IPS DF 19.7 (cell line): ENCODE data around the gene GAS2L3.
"Not testable (repeated sequence)": the region's sequence is repeated elsewhere in the genome, so short reads cannot be mapped to it uniquely, and the experiment has no call there.

Experiments used
- DNase-seq: peaks from one replicate; pipeline ENCODE4 v3.0.0-alpha.2; 2013; ENCODE audit warnings: low read depth, low spot score

GAS2L3 gene

DNA sequence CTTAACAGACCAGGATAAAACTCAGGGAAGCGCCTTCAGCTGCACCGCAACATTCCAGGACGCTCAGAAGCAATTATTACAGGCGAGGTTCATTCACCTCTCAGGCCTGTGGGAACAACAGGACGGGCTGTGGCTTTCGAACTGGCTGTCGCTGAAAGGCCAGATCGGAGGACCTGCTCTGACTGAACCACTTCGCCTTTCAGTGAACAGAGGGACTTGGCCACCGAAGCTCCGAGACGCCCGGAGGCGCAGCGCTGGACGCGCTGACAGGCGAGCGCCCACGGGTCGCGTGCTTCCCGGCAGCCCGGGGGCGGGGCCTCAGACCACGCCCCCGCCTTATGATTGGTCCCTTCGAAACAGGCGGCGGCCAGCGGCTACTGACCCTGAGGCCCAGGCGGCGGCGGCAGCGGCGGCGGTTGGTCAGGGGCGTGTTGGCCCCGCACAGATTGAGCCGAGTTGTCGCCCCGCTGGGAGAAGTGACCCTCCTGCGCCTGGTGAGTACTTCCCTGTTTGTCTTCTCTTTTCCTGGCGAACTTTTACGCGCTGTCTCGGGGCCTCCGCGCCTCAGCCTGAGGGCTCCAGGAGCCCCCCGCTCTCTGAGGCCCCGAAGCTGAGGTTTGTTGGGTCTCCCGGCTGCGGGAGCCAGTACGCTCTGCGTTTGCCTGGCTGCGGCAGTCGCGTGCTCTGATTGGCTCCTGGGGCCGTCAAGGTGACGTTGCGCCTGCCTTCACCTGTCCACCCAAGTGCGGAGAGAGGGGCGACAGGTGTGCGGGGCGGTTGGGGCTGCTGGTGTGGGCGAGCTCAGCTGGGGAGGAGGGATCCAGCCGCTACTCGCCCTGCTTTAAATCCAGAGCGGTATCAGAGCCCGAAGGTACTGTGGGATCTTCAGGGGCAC is at the start of gene GAS2L3:
TSS of gene GAS2L3 (plus strand) at position 393 of the 895 bp plus-strand sequence. CDS start 21,221 bp downstream, outside the sequence.
- DNase-seq, result peak; percentile 75

DNA sequence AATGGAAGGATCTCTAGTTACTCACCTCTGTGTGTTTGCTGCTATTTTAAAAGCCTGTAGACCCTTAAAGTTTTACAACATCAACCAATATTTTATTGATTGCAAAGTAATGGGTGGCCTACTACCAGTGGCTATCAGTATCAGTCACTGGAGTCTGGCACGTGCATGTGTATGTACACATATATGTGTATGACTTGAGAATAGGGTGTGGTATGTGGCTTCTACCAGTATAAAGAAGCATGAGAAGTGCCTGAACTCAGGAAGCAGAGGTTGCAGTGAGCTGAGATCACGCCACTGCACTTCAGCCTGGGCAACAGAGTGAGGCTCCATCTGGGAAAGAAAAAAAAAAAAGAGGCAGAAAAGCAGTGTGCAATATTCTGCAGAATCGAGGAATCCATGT is 45.5 kb upstream of the GAS2L3 start:
- DNase-seq, result no peak

DNA sequence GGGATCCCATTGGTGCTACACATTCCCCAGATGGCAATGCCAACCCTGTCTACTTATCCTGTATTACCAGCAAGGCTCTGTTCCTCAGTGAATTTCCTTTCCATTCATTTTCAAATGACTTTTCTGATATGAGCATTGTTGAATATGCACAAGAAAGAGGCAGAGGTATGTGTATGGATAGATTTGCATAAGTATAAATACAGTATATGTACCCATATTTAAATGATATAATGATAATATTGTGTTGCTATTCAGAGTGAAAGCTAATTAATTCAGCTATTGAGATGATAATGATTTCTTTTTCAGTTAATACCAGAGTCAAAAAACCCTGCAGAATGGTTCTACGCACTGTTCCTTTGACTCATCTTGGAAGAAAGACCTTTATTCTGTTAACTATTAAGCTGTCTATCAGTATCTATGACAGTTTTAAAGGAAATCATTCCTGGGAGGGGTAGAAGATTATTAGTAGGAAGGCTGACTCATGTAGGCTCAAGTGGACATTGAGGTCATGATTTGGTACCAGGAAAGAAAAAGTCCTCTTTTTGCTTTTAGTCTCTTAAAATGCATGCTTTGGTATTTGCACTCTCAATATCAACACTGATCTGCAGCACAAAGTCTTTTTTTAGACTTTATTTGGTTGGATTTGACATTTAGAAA is 44.9 kb upstream of the GAS2L3 start:
- no peak for DNase-seq

GRCh38 chr12:100529756-100530350 is 43.6 kb upstream of the GAS2L3 start:
- no peak for DNase-seq

- no peak for DNase-seq
Observed at GRCh38 chr12:100533376-100533775, 40.1 kb upstream of the GAS2L3 start.

GRCh38 chr12:100534625-100535227 is 38.8 kb upstream of the GAS2L3 start:
- no peak for DNase-seq

GRCh38 chr12:100539202-100539601 is 34.3 kb upstream of the GAS2L3 start:
- peak; percentile 7 for DNase-seq

GRCh38 chr12:100544165-100544564 is 29.3 kb upstream of the GAS2L3 start:
- DNase-seq, result no peak

GRCh38 chr12:100545092-100545491 is 28.4 kb upstream of the GAS2L3 start:
- no peak for DNase-seq

DNA sequence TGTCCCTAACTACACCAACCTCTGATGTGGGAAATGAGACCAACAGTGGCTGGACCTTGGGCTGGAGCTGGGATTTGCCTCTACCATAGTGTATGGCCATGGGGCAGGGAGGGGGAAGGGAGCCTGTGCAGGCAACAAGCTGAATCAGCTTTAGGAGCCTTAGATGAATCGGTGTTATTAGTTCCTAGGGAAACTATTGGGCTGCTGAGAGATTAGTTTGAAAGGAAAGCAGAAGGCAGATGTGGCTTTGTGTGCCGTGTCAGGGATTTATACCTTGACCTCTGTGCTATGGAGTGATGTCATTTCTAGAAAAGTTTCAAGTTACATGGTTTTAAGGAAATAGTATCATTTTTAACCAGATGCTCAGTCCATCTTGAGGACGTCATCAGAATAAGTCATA is 19.5 kb upstream of the GAS2L3 start:
- no peak for DNase-seq

DNA sequence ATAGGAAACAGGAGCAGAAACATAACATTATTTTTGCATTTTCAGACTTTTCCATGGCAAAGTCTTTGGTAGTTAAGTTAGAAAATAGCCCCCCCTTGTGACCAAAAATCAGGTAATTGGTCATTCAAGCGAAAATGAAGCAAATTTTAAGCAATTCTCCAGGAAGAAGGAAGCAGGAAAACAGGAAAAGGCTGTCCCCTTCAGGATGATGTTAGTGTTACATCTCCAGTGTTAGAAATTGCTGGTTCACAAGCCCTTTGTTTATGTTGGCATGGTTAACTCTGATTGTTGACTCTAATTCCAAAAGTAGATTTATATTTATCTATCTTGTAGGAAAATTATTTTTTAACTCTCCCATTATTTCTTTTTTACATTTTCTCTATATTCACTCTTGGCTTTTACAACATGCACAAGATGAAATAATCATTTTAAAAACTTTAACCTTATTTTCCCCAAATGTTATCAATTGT is 18.8 kb upstream of the GAS2L3 start:
- DNase-seq, result peak; percentile 74

GRCh38 chr12:100555722-100556121 is 17.8 kb upstream of the GAS2L3 start:
- no peak for DNase-seq

GRCh38 chr12:100557357-100557756 is 16.1 kb upstream of the GAS2L3 start:
- no peak for DNase-seq

DNA sequence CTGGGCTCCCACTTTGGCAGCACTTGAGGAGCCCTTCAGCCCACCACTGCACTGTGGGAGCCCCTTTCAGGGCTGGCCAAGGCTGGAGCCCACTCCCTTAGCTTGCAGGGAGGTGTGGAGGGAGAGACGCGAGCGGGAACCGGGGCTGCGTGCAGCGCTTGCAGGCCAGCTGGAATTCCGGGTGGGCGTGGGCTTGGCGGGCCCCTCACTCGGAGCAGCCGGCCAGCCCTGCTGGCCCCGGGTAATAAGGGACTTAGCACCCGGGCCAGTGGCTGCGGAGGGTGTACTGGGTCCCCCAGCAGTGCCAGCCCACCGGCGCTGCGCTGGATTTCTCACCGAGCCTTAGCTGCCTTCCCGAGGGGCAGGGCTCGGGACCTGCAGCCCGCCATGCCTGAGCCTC is 14.2 kb upstream of the GAS2L3 start:
- DNase-seq, result not testable (repeated sequence)

- DNase-seq, result no peak
Observed at GRCh38 chr12:100564090-100564489, 9.4 kb upstream of the GAS2L3 start.

GRCh38 chr12:100564905-100565467 is 8.5 kb upstream of the GAS2L3 start:
- no peak for DNase-seq

DNA sequence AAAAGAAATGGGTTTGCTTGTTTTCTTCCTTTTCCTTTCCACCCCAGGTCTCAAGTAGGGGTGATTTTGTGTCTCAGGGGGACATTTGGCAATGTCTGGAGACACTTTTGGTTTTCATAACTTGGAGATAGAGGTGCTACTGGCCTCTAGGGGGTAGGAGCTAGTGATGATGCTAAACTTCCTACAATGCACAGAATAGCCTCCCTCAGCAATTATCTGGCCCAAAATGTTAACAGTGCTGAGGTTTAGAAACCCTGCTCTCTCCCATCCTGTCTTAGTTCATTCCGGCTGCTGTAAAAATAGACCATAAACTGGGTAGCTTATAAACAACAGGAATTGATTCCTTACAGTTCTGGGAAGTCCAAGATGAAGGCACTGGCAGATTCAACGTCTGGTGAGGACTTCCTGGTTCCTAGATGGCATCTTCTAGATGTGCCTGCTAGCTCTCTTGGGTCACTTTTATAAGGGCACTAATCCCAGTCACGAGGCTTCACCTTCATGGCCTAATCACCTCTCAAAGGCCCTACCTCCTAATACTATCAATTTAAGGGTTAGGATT is 7.4 kb upstream of the GAS2L3 start:
- DNase-seq, result no peak

DNA sequence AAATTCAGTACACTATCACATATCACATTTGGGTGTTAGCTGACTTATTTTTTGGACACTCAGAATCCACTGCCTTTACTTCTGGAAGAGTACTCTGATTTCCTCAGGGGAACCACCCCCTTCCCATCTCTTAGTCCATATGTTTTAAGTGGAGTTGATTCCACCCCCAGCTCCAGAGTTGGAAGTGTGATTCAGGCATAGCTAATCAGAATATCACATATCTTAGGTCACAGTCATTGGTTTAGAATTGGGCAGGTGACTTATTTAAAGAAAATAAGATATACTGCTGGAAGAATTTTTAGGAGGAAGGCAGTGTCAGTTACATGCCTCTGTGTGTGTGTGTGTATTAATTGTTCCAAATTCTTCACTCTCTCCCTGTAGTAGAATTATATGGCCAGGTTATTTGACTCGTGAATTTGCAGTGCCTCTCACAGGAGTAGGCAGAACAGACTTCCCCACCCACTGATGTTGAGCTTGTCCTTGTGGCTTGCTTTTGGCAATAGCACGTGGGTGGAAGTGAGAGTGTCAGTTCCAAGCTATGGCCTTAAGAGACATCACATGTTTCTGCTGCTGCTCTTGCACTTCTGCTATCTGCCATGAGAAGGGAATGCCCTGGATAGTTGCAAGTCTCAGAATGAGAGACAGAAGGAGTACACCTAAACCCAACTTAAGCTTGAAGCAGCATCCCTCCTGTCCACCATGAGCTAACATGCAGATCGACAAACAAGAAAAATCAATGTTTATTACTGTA is 6.4 kb upstream of the GAS2L3 start:
- DNase-seq, result no peak

DNA sequence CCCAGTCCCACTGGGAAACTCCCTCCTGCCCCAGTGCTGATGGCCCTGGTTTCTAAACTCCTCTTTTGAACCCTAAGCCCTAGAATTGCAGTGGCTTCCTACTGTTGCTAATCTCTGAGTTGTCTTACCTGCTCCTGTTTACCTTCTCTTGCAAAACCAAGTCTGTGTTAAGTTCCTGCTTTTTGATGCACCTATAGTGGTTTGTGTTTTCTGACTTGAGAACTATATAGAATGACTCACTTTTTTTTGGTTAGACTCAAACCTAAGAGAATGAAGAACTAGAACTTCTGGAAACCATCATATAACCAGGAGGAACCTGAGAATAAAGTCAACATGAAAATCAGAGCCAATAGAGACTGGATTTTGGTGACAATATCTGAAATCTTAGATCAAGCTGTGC is 5.5 kb upstream of the GAS2L3 start:
- no peak for DNase-seq

DNA sequence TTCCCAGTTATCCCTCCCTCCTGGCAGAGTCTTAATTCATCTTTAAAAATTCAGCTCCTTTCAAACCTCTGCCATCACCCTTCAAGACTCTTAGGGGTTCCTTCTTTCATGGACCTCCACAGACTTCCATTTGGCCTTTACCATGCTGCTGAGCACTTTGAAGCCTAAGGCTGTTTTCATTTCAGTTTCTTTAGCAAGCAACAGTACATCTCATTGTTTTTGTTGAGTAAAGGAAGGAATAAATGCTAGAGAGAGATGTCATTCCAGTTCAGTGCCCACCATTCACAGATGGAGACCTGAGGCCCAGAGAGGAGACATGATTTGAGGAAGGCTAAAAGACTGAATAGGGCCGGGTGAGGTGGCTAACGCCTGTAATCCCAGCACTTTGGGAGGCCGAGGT is 1.3 kb upstream of the GAS2L3 start:
- DNase-seq, result no peak
